Measurements from ENCODE around the gene MCF2L2.

DNA sequence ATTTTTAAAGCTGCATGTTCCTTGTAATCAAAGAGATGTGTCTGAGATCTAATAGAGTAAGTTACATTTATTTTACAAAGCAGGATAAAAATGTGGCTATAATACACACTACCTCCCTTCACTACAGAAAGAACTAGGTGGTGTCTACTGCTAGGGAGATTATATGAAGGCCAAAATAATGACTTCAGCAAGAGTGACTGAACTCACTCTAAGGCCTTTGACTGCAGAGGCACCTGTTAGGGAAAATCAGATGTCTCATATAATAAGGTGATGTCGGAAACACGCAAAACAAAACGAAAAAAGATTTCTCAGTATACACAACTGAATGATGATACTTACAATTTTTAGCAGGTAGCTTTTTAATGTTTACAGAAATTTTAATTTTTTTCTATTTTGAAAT is 156.3 kb downstream of the MCF2L2 start:
- TF ChIP-seq, protein P1, sequence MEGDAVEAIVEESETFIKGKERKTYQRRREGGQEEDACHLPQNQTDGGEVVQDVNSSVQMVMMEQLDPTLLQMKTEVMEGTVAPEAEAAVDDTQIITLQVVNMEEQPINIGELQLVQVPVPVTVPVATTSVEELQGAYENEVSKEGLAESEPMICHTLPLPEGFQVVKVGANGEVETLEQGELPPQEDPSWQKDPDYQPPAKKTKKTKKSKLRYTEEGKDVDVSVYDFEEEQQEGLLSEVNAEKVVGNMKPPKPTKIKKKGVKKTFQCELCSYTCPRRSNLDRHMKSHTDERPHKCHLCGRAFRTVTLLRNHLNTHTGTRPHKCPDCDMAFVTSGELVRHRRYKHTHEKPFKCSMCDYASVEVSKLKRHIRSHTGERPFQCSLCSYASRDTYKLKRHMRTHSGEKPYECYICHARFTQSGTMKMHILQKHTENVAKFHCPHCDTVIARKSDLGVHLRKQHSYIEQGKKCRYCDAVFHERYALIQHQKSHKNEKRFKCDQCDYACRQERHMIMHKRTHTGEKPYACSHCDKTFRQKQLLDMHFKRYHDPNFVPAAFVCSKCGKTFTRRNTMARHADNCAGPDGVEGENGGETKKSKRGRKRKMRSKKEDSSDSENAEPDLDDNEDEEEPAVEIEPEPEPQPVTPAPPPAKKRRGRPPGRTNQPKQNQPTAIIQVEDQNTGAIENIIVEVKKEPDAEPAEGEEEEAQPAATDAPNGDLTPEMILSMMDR (IDR thresholded peaks at IDR 0.05 in 8 of 11, conservative IDR thresholded peaks at IDR 0.05 in 3 of 11), result no peak
- TF ChIP-seq POLR2A (IDR thresholded peaks at IDR 0.05) (no peak), POLR2AphosphoS5 (IDR thresholded peaks at IDR 0.05) (no peak)

All from spleen (tissue), 7 donors.